Activated T-cell treated with anti-CD3 and anti-CD28 coated beads for 1 hour (primary cell): Measurements from ENCODE around the gene PCNX1.
"Not testable (repeated sequence)": the region's sequence is repeated elsewhere in the genome, so short reads cannot be mapped to it uniquely, and the experiment has no call there.

ENCODE experiments used
- DNase-seq: peaks from one replicate; pipeline ENCODE4 v3.0.0-alpha.2; 2020; ENCODE audit warnings: low read depth

PCNX1 gene

GRCh38 chr14:70962935-70963334 is 55.7 kb downstream of the PCNX1 start:
- DNase-seq = no peak

GRCh38 chr14:70964492-70964891 is 57.2 kb downstream of the PCNX1 start:
- DNase-seq = no peak

- DNase-seq = no peak
Observed at GRCh38 chr14:70971560-70971959, 64.3 kb downstream of the PCNX1 start.

GRCh38 chr14:70972107-70972976 is 65.1 kb downstream of the PCNX1 start:
- peak; percentile 83 for DNase-seq

DNA sequence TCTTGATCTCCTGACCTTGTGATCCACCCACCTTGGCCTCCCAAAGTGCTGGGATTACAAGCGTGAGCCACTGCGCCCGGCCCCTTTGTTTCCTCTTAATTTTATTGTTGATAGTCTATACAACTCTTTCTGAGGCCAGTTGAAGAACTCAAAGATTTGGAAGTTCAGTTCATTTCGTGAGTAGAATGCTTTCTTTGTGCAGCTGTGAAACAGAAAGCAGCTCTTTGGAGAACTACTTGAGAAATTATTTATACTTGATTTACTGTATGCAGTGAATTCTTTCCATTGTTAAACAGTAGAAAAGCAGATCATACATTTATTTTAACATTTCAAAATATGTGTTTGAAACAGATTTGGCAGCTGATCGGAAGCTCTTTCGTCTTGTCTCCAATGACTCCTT is 69.3 kb downstream of the PCNX1 start:
- DNase-seq = no peak

DNA sequence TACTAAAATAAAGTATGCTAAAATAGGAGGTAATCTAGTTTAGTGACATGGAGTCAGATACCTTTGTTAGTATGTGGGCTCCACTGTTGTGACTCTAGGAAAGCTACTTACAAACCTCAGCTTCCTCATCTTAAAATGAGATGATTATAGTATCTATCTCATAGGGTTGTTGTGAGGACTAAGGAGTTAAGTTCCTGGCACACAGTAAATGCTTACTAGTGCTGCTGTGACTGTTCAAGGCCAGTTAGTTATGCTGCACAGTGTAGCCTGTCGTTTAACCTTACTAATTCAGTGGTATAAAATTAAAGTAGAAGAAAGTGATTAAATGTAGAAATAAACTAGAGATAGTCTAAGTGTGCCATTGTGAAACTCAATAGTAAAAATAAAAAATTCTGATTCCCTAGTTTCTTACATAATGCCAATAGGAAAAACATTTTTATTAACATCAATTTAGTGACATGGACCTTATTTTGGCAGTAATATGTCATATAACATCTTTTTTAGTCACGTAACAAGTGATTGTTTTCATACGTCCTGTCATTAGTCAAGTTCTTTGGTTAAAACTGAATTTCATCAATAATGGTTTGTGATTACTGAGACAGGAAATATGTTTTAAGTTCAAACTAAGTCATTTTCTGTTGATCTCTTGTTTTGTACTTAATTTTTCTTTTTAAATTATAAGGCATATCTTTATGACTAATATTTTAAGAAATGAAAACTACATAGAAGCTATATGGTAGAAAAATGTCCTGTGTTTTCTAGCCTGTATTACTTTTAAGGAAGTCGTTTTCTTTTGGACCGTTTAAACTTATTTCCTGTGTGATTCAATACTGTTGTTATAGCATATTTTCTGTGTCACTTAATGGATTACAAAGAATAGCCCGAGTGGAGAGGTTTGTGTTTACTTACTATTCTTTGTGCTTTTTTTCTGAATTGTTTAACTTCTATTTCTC is 74.0 kb downstream of the PCNX1 start:
- DNase-seq = no peak

DNA sequence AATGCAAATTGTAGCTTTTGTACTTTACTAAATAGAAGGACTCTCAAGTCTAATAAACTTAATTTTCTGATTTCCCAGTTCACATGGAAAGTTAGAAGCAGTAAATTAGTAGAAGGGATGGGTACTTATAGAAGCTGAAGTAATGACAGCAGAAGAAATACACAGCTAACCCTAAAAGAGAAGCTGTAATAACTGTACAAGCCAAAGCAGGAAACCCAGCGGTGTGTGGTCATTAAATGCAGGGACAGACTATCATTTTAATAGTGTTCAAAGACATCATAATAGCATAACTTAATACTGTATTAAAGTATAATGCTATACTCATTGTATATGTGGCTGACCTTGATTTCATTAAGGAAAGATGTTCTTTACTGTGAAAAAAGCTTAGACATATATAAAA is 74.9 kb downstream of the PCNX1 start:
- no peak for DNase-seq

- DNase-seq = no peak
Observed at GRCh38 chr14:70987041-70987440, 79.8 kb downstream of the PCNX1 start.

GRCh38 chr14:70988452-70988851 is 81.2 kb downstream of the PCNX1 start:
- DNase-seq = no peak

DNA sequence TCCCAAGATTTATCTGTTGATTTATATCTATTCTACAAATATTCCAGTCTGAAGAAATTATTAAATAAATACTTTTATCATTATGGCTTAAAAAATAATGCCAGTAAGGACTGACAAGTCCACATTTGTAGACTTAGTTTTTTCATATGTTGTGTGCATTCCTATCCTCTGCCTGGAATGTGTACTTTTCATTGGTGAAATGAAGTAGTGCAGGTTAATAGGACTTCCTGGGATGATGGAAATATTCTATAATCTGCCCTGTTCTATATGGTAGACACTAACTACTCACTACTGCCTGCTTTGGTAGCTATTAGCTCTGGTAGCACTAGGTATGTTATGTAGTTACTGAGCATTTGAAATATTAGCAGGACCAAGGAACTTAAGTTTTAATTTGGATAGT is 86.7 kb downstream of the PCNX1 start:
- DNase-seq = no peak

GRCh38 chr14:70995211-70995610 is 88.0 kb downstream of the PCNX1 start:
- DNase-seq = no peak

GRCh38 chr14:70995671-70996070 is 88.4 kb downstream of the PCNX1 start:
- DNase-seq = no peak

DNA sequence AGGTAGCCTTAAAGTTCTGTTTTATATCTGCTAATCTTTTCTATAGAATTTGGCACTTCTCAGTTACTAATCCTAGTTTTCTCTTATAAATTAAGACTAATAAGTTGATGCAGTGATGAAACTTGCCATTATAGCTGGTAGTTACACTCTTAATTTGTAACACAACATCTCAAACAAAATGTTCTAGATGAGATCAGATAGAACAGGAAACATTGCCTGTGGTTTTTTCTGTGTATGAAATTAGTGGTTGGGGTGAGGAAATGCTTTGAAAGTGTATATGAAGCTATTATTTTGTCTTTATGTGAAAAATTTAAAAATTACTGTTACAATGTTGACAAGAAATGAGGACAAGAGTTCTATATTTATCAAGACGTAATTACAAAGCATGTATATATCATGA is 91.9 kb downstream of the PCNX1 start:
- DNase-seq = no peak

DNA sequence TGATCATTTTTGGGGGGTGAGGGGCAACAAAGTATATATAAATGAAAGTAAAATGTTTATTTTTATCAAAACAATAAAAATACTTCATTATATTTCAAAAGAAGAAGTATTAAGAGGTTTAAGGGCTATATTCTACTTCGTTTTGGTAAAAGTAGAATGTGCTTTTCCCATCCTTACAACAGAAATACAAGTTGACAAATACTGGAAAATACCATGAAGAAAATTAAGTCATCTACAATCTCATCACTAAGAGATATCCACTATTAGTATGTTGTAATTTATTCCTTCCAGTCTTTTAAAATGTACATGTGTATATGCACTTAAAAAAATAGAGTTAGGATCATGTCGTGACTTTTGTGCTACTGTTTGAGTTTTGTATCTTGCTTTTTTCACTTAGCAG is 92.8 kb downstream of the PCNX1 start:
- DNase-seq = no peak

GRCh38 chr14:71001742-71002141 is 94.5 kb downstream of the PCNX1 start:
- DNase-seq = no peak

GRCh38 chr14:71003156-71003555 is 95.9 kb downstream of the PCNX1 start:
- no peak for DNase-seq

DNA sequence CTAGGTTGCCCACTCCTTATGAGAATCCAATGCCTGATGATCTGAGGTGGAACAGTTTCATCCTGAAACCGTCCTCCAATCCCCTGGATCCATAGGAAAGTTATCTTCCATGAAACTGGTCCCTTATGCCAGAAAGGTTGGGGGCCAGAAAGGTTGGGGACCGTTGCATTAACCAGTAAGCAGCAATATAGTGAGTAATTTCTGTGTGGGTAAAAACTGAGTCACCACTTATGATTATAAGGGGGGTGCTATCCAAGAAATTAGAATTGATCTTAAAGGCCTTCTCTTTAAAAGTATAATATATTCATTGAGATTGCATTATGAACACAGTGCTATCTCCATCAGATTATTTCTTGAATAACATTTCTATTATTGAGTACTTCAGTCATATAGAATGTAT is 97.2 kb downstream of the PCNX1 start:
- no peak for DNase-seq

DNA sequence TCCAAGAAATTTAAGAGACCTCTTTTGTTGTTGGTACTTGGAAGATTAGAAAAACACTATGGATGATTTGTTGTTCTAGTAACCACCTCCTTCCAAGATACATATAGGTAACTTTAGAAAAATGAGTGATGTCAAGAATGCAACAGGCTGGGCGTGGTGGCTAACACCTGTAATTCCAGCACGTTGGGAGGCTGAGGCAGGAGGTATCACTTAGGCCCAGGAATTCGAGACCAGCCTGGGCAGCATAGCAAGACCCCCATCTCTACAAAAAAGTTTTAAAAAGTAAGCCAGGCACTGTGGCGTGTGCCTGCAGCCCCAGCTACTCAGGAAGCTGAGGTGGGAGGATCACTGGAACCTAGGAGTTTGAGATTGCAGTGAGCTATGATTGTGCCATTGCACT is 97.8 kb downstream of the PCNX1 start:
- DNase-seq = no peak

DNA sequence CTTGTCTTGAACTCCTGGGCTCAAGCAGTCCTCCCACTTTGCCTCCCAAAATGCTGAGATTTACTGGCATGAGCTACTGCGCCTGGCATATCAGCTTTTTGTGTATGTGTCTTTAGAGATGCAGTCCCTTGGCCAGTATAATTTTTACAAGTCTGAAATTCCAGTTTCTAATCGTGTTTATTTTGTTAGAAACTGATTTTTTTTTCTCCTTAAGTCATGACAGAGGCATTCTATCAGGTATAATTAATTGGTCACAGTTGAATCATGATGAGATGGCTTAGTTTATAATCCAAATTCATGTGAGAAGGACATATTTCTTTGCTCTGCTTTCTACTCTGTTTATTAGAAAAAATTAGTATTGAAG is 98.9 kb downstream of the PCNX1 start:
- no peak for DNase-seq

DNA sequence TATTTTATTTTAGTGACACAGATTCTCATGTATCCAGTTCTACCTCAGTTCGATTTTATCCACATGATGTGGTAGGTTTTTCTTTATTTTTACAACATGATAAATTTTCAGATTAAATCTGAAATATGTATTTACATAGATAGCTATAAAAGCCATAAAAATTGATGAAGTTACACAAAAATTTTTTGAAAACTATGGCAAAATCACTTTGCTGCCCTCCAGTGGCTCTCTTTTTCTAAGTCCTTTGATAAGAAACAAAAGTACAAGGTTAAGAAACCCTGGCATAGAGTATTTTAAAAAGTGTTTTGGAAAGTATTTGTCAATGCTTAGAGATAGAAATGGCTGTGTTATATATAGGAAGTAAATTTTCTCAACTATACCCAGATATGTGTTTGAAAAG is 104.2 kb downstream of the PCNX1 start:
- no peak for DNase-seq

DNA sequence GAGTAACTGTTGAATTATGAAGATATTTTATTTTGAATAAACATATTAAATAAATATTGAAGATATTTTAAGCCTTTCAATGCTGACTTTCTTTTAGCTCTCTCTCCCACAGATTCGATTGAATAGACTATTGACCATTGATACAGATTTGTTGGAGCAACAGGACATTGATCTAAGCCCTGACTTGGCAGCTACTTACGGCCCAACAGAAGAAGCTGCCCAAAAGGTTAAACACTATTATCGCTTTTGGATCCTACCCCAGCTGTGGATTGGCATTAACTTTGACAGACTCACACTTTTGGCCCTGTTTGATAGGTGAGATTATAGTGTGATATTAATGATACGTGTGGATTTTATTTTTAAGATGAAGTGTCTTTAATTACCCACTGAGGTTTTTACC is 105.6 kb downstream of the PCNX1 start:
- no peak for DNase-seq

- DNase-seq = no peak
Observed at GRCh38 chr14:71013551-71014192, 106.4 kb downstream of the PCNX1 start.

DNA sequence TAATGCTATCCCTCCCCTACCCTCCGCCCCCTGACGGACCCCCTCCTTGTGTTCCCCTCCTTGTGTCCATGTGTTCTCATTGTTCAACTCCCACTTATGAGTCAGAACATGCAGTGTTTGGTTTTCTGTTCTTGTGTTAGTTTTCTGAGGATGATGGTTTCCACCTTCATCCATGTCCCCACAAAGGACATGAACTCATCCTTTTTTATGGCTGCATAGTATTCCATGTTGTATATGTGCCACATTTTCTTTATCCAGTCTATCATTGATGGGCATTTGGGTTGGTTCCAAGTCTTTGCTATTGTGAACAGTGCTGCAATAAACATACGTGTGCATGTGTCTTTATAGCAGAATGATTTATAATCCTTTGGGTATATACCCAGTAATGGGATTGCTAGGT is 112.7 kb downstream of the PCNX1 start:
- not testable (repeated sequence) for DNase-seq
